ENCODE results near the gene RTN4R.
"Not testable (repeated sequence)": the region's sequence is repeated elsewhere in the genome, so short reads cannot be mapped to it uniquely, and the experiment has no call there.

DNA sequence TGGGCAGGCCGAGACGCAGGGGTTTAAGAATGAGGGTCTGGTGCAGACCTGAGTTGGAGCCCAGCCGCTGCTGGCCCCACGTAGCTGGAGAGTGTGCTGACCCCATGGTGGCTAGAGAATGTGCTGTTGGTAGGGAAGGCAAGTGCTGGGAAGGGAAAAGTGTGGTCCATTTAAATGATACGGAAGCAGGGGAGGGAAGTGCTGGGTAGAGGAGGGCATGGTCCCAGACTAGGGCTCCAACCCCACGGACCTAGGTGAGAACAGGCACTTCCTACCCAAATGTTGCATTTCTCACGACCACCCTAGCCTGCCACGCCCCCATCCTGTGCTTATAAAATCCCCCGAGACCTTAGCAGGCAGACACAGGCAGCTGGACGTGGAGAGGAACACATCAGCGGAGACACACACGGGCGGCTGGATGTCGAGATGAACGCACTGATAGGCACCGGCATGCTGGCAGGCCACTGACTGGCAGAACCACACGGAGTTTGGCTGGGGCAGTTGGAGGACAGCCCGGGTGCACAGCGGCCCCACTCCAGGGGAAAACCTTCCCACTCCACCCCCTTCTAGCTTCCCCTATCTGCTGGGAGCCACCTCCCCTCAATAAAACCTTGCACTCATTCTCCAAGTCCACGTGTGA lies 18.8 kb upstream of the RTN4R start:
- TF ChIP-seq CHD2 (IDR thresholded peaks at IDR 0.05; ENCODE audit: low read depth, low read length); ZNF121 (CRISPR knock-in tag; conservative IDR thresholded peaks at IDR 0.05); POLR2A (conservative IDR thresholded peaks at IDR 0.05); SP2 (IDR thresholded peaks at IDR 0.05; ENCODE audit: extremely low read depth, low read depth, low read length, poor library complexity, severe bottlenecking); KLF16 (IDR thresholded peaks at IDR 0.05); ZNF274 (IDR thresholded peaks at IDR 0.05; ENCODE audit: borderline replicate concordance, low read depth, low read length); BHLHE40 (IDR thresholded peaks at IDR 0.05; ENCODE audit: low read length): not testable (repeated sequence)
- TF ChIP-seq, protein P1, sequence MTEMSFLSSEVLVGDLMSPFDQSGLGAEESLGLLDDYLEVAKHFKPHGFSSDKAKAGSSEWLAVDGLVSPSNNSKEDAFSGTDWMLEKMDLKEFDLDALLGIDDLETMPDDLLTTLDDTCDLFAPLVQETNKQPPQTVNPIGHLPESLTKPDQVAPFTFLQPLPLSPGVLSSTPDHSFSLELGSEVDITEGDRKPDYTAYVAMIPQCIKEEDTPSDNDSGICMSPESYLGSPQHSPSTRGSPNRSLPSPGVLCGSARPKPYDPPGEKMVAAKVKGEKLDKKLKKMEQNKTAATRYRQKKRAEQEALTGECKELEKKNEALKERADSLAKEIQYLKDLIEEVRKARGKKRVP (CRISPR knock-in tag; IDR thresholded peaks at IDR 0.05) = not testable (repeated sequence)
- TF ChIP-seq, protein P2, sequence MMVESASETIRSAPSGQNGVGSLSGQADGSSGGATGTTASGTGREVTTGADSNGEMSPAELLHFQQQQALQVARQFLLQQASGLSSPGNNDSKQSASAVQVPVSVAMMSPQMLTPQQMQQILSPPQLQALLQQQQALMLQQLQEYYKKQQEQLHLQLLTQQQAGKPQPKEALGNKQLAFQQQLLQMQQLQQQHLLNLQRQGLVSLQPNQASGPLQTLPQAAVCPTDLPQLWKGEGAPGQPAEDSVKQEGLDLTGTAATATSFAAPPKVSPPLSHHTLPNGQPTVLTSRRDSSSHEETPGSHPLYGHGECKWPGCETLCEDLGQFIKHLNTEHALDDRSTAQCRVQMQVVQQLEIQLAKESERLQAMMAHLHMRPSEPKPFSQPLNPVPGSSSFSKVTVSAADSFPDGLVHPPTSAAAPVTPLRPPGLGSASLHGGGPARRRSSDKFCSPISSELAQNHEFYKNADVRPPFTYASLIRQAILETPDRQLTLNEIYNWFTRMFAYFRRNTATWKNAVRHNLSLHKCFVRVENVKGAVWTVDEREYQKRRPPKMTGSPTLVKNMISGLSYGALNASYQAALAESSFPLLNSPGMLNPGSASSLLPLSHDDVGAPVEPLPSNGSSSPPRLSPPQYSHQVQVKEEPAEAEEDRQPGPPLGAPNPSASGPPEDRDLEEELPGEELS (CRISPR knock-in tag; IDR thresholded peaks at IDR 0.05; ENCODE audit: borderline replicate concordance) = not testable (repeated sequence)
- TF ChIP-seq, protein P3, sequence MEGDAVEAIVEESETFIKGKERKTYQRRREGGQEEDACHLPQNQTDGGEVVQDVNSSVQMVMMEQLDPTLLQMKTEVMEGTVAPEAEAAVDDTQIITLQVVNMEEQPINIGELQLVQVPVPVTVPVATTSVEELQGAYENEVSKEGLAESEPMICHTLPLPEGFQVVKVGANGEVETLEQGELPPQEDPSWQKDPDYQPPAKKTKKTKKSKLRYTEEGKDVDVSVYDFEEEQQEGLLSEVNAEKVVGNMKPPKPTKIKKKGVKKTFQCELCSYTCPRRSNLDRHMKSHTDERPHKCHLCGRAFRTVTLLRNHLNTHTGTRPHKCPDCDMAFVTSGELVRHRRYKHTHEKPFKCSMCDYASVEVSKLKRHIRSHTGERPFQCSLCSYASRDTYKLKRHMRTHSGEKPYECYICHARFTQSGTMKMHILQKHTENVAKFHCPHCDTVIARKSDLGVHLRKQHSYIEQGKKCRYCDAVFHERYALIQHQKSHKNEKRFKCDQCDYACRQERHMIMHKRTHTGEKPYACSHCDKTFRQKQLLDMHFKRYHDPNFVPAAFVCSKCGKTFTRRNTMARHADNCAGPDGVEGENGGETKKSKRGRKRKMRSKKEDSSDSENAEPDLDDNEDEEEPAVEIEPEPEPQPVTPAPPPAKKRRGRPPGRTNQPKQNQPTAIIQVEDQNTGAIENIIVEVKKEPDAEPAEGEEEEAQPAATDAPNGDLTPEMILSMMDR (IDR thresholded peaks at IDR 0.05 in 2 of 3, conservative IDR thresholded peaks at IDR 0.05 in 1 of 3; ENCODE audit: insufficient read depth in 2 of 3, low read depth in 1 of 3, low read length in 3 of 3) = not testable (repeated sequence)
- TF ChIP-seq, protein P4, sequence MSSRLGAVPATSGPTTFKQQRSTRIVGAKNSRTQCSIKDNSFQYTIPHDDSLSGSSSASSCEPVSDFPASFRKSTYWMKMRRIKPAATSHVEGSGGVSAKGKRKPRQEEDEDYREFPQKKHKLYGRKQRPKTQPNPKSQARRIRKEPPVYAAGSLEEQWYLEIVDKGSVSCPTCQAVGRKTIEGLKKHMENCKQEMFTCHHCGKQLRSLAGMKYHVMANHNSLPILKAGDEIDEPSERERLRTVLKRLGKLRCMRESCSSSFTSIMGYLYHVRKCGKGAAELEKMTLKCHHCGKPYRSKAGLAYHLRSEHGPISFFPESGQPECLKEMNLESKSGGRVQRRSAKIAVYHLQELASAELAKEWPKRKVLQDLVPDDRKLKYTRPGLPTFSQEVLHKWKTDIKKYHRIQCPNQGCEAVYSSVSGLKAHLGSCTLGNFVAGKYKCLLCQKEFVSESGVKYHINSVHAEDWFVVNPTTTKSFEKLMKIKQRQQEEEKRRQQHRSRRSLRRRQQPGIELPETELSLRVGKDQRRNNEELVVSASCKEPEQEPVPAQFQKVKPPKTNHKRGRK (tag; IDR thresholded peaks at IDR 0.05) = not testable (repeated sequence)
- TF ChIP-seq, protein P5, sequence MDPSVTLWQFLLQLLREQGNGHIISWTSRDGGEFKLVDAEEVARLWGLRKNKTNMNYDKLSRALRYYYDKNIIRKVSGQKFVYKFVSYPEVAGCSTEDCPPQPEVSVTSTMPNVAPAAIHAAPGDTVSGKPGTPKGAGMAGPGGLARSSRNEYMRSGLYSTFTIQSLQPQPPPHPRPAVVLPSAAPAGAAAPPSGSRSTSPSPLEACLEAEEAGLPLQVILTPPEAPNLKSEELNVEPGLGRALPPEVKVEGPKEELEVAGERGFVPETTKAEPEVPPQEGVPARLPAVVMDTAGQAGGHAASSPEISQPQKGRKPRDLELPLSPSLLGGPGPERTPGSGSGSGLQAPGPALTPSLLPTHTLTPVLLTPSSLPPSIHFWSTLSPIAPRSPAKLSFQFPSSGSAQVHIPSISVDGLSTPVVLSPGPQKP (CRISPR knock-in tag; IDR thresholded peaks at IDR 0.05) = not testable (repeated sequence)

Data from K562 (cell line).